Cardiac atrium fibroblast (primary cell): ENCODE results near the gene RPS5. TPM values are rescaled to one million over a fixed set of nuclear protein-coding genes. Genes with fewer than 3 reads are reported as not detected.

Source experiments
- total RNA-seq: library from RNA; depleted of rRNA; stranded (reverse); fragments of >200 nt; gene quantifications from 2 replicates; pipeline ENCODE4 v1.2.3, GENCODE V29; 2015

RPS5 gene
- 2,709 and 3,064 TPM in 2 replicates for total RNA-seq

DNA sequence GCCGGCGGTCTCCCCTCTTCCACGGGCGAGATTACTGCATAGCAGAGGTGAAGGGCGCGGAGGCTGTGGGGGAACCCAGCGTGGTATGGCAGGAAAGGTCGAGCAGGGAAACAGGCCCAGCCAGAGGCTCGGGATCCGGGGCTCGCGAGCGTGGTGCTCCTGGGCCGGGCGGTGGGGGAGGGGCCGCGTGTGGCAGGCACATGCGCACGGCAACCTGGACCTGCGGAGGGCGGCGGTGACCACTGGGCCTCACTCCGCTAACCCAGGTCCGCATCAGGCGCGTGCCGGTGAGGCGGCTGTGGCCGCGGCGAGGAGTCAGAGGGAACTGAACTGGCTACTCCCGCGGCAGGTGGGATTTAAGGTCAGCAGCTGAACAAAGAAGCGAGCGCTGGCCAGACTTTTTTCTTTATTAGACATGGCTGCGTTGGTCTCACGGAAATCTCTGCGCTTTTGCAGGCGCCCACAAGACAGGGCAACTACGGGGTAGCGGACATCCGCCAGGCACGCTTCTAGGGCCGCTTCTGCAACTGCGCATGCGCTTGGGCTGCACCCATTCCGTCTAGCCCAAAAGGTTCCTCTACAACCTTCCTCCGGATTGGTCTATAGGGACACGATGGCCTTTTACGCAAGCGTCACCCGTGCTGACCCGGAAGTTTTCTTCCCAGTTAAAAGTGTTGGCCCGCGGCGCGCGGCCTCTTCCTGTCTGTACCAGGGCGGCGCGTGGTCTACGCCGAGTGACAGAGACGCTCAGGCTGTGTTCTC, at the start of gene RPS5:
TSS of gene RPS5 (plus strand) at position 694 of the 762 bp plus-strand sequence. CDS start 869 bp downstream, outside the sequence.

DNA sequence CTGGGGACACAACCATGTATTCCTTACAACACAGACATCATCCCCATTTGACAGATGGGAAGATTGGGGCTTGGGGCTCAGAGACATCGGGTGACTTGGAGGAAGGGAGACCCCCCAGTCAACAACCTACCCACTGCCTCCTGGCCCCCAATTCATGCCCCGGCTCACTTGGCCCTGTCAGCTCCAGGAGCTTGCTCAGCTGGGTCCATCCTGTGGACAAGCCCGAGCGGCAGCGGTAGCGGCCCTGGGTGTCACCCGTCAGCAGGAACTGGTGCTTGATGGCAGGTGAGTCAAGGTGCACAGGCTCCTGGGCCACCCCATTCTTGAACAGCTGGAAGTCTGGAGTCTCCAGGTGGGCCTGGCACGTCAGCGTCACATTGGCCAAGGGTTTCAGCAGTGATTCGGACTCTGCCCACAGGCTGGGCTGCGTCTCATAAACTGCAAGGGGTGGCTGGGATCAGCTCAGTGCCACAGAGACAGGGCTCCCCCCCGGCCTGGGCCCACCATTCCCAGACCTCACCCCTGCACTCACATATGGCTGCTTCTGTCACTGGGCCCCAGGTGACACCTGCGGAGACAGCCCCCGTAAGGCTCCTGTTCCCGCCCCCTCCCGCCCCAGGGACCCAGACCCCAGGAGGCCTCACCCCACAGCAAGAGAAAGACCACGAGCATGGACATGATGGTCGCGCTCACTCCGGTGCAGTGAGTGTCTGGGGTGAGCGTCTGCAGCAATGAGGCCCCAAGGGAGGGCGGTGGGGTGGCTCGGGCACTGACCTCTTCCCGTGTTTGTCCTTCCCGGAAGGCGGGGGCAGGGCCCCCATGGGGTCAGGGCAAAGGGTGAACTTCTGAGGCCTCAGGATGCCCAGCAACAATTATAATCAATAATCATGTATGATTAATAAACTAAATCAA, 34.1 kb upstream of the RPS5 start, which contains the start of gene A1BG:
TSS of gene A1BG (minus strand) at position 733 of the 912 bp plus-strand sequence. CDS start at position 678, 55 bp downstream.

GRCh38 chr19:58362272-58362994, 24.6 kb upstream of the RPS5 start, which contains the start of gene ZNF497:
Gene ZNF497, minus strand, starts transcription at chr19:58362751. Its CDS starts 5,116 bp downstream, at chr19:58357635.

DNA sequence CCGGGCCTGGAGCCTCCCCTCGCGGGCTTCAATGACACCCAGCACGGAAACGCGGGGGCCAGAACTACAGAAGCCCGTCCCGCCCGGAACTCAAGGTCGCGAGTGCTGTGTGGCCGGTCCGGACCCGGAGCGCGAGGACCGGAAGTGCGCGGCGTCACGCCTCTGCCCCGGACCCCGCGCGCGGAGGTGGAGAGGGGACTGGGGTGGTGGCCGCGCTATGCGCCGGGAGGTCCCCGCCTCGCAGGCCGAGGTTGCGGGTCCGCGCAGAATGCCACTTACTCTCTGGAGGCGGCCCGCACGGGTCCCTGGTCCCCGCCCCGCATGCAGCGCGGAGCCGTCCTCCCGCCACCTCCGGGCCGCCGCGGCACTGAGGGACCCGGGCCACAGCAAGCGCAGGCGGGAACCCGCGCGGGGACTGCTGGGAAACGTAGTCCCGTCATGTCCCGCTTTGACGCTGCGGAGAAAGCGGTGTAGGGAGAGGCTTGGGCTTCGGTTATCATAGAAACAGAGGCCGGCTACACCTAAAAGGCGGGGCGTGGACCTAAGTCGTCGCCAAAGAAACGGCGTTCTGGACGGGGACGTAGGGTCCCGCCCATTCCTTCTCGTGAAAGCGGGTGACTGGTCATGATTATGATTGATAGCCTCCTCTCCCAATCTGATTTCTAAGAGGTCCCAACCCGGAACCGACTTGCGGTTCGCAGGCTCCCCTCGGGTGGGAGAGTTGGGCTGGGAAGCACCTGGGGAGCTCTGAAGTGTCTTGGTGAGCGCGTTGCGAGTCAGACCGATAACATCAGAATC, 6.2 kb upstream of the RPS5 start, which contains the start of gene ZNF837:
TSS of gene ZNF837 (minus strand) at position 369 of the 798 bp plus-strand sequence. CDS start 11,698 bp downstream, outside the sequence.

DNA sequence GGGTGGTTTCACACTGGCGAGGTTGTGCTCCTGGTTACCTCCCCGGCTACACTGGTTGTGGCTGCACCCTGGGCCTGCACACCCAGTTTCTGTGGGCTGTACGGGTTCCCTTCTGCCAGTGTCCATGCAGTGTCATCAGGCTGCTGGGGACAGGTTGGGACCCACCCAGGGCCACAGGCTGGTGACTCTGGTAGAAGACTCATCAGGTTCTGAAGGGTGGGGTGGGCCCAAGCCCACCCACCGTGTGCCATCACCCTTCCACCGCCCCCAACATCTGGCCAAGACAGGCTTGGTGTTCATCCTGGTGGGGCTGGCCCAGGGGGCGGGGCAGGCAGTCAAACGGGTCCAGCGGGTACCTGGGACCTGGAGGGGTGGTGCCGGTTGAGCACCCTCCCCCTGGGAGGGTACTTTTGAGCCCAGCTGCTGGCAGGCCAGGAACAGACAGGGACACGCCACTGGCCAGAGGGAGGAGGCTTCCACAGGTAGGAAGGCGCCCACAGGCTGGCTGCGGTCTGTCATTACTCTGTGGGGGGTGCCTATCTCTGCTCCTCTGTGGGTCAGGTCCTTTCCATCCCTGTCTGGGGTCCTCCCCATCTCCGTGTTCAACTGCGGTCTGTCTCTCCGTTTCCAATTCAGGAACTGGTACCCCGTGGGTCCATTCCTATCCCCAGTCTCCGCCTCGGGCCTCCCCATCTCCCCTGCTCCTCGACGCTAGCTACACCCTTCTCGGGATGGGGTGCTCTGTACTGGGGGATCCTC, 8.3 kb downstream of the RPS5 start, which contains the start of gene RNF225:
TSS of gene RNF225 (plus strand) at position 437 of the 759 bp plus-strand sequence. CDS start 434 bp downstream, outside the sequence.

GRCh38 chr19:58408152-58409009, 21.3 kb downstream of the RPS5 start, which contains the start of gene ZNF584:
Gene ZNF584, plus strand, starts transcription at chr19:58408649. Its CDS starts 499 bp downstream, at chr19:58409148.

DNA sequence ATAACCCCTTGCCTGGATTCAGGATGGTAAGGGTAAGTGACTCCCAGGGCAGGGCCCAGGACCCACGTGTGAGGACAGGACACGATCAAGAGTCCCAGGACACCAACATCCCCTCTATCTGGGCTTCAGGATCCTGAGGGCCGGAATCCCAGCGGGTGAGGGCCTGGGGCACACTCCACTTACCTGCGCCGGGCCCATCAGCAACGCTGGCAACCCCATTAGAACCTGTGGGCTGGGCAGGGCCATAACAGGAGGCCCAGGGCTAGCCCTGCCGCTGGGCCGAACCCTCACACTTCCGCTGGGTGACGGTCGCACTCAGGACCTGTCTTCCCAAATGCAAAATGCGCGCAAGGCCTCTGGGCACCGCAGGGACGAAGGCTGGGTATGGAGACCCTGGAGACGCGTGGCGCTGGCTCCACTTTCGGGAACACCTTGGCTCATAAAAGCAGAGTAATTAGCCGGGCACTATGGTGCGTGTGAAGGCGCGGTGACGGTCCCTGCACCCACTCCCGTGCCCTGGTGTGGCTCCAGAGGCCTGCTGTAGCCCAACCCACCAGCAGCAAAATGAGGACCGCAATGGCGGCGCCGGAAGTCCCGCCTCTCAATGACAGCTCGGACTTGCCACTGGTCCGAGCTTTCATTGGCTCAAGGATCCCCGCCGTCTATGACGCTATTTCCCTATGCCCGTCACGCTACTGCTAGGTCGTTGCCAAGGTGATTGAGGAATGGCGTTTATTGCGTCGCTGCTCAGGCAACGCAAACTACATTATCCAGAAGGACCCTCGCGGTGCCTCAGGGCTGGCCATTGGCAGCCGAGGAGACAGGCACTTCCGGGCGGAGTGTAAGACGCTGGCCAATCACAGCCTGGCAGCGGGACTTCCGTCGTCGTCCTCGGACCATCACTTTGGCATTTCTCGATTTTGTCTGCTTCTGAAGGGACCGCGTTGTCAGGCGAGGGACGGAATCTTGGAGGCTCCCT, 52.8 kb downstream of the RPS5 start, which contains the start of gene ZNF132:
TSS of gene ZNF132 (minus strand) at position 578 of the 979 bp plus-strand sequence. CDS start at position 246, 332 bp downstream.

Other genes with a start within 250 kb of the RPS5 start
- gene ZNF329, start 236.5 kb upstream of the RPS5 start, total RNA-seq, result 8.6 and 12.1 TPM in 2 replicates
- gene ZNF274, start 204.2 kb upstream of the RPS5 start, total RNA-seq, result 19.3 and 29.0 TPM in 2 replicates
- gene ZNF544, start 158.4 kb upstream of the RPS5 start, total RNA-seq, result 13.4 and 64.2 TPM in 2 replicates
- gene ZNF8, start 108.3 kb upstream of the RPS5 start, total RNA-seq, result 4.9 and 6.6 TPM in 2 replicates
- 32.9 and 64.4 TPM in 2 replicates for gene ERVK3-1, start 81.9 kb upstream of the RPS5 start, total RNA-seq
- gene ZSCAN22, start 60.3 kb upstream of the RPS5 start, total RNA-seq, result 1.9 and 2.0 TPM in 2 replicates
- 95.4 and 130 TPM in 2 replicates for gene A1BG, start 33.8 kb upstream of the RPS5 start, total RNA-seq
- gene ZNF497, start 24.5 kb upstream of the RPS5 start, total RNA-seq, result 0.18 and 0.97 TPM in 2 replicates
- gene ZNF837, start 6.2 kb upstream of the RPS5 start, total RNA-seq, result 4.5 and 5.0 TPM in 2 replicates
- not detected in 2 replicates for gene RNF225, start 8.4 kb downstream of the RPS5 start, total RNA-seq
- 13.0 and 15.4 TPM in 2 replicates for gene ZNF584, start 21.4 kb downstream of the RPS5 start, total RNA-seq
- gene ZNF132, start 52.9 kb downstream of the RPS5 start, total RNA-seq, result 3.8 and 3.9 TPM in 2 replicates
- gene ZNF324B, start 64.4 kb downstream of the RPS5 start, total RNA-seq, result 5.8 and 9.6 TPM in 2 replicates
- gene ZNF324, start 79.8 kb downstream of the RPS5 start, total RNA-seq, result 8.7 and 13.6 TPM in 2 replicates
- 7.3 and 12.8 TPM in 2 replicates for gene ZNF446, start 89.1 kb downstream of the RPS5 start, total RNA-seq
- gene SLC27A5, start 124.7 kb downstream of the RPS5 start, total RNA-seq, result 11.0 and 12.8 TPM in 2 replicates
- gene ZBTB45, start 132.5 kb downstream of the RPS5 start, total RNA-seq, result 10.9 and 15.3 TPM in 2 replicates
- 249 and 264 TPM in 2 replicates for gene TRIM28, start 156.8 kb downstream of the RPS5 start, total RNA-seq
- 93.0 and 104 TPM in 2 replicates for gene CHMP2A, start 167.8 kb downstream of the RPS5 start, total RNA-seq
- 33.6 and 41.5 TPM in 2 replicates for gene UBE2M, start 171.3 kb downstream of the RPS5 start, total RNA-seq
- 14.7 and 14.8 TPM in 2 replicates for gene MZF1, start 186.1 kb downstream of the RPS5 start, total RNA-seq